Measurements from ENCODE around the gene GNPTG. TPM values are rescaled to one million over a fixed set of nuclear protein-coding genes. Genes with fewer than 3 reads are reported as not detected.

The GNPTG gene
- total and polyA plus RNA-seq, 2 of the 8 experiments (the other 6 are each of a cell fraction or from before 2014, with no cell fraction given): 26.2 to 51.2 TPM

GRCh38 chr16:1385232-1385631 is 33.5 kb downstream of the GNPTG start:
- 89% methylated on average over 4 of the region's 39 CpGs; no CpG with 5 or more reads in 1 of the 2 experiments for WGBS, 2 experiments (ENCODE audit: extremely low coverage in 1 of 2, insufficient coverage in 1 of 2, insufficient read length in 1 of 2, insufficient replicate concordance in 2 of 2, low coverage in 1 of 2, low lambda C conversion rate in 2 of 2, missing lambda C conversion rate in 1 of 2)
- H3K23ac ChIP-seq (ENCODE audit: insufficient read length): no peak overlapping the region
- DNase-seq (ENCODE audit: low read depth in 1 of 2, low spot score in 2 of 2) (no peak), FAIRE-seq (no peak)
- H3K27ac ChIP-seq (ENCODE audit: low read depth, low read length): no peak overlapping the region
- no peak overlapping the region for H2BK5ac ChIP-seq (ENCODE audit: low read depth, low read length)
- no peaks in the 10 kb centered on the region for H3K79me1 ChIP-seq (ENCODE audit: low read depth, low read length)
- no peak overlapping the region for H3K14ac ChIP-seq (ENCODE audit: insufficient read length)
- no peak overlapping the region for H4K8ac ChIP-seq (ENCODE audit: extremely low read depth, insufficient read depth, low read length)
- no peak overlapping the region for H2BK15ac ChIP-seq (ENCODE audit: low read length)
- no peak overlapping the region for H4K5ac ChIP-seq (ENCODE audit: insufficient read length, low read depth, low read length)
- no peak overlapping the region for H2BK20ac ChIP-seq (ENCODE audit: low read length)
- TF ChIP-seq RFX5 (IDR thresholded peaks at IDR 0.05; ENCODE audit: borderline replicate concordance, low read depth, low read length) (no peak), POU5F1 (IDR thresholded peaks at IDR 0.05; ENCODE audit: low read depth, low read length) (no peak), EP300 (IDR thresholded peaks at IDR 0.05; ENCODE audit: borderline replicate concordance in 1 of 2, low read depth in 2 of 2, low read length in 2 of 2) (no peak), BACH1 (IDR thresholded peaks at IDR 0.05; ENCODE audit: low read length) (no peak)
- H2AFZ ChIP-seq (ENCODE audit: low read length): no peak overlapping the region
- no peak overlapping the region for H2BK12ac ChIP-seq (ENCODE audit: low read depth, low read length)
- no peaks in the 10 kb centered on the region for H3K79me2 ChIP-seq (ENCODE audit: control insufficient read depth in 1 of 2, insufficient read depth in 2 of 2, low read length in 2 of 2)
- H3K23me2 ChIP-seq (ENCODE audit: low read depth, low read length): no peaks in the 10 kb centered on the region
- H3K27me3 ChIP-seq (replicated peaks in 1 of 4; ENCODE audit: control insufficient read depth in 3 of 4, extremely low read depth in 1 of 4, insufficient read depth in 3 of 4, low read length in 3 of 4): no peaks in the 10 kb centered on the region
- no peak overlapping the region for H3K4ac ChIP-seq (replicated peaks; ENCODE audit: insufficient read length, low read depth, low read length)
- POLR2A ChIA-PET (ENCODE audit: partially characterized antibody): interaction anchor here (1.0 to 1.6 kb wide), 2 partner anchors 13 to 17 kb away, joined by 3 to 6 read pairs; no protein-coding TSS in a partner anchor
- H3K9ac ChIP-seq (replicated peaks in 1 of 4; ENCODE audit: extremely low read depth in 1 of 4, low read depth in 3 of 4, low read length in 3 of 4): no peak overlapping the region
- peaks cover 0 to 2% of the 10 kb centered on the region in 2 experiments for H4K20me1 ChIP-seq (replicated peaks in 1 of 2; ENCODE audit: control insufficient read depth in 1 of 2, insufficient read depth in 2 of 2, low read length in 2 of 2)
- CTCF ChIA-PET (ENCODE audit: partially characterized antibody): interaction anchor here (4.0 kb wide), 1 partner anchor 21 kb away, joined by 18 read pairs; no protein-coding TSS in a partner anchor
- H4K91ac ChIP-seq (replicated peaks; ENCODE audit: insufficient read length, low read length): no peak overlapping the region
- no peak overlapping the region for H3K18ac ChIP-seq (ENCODE audit: extremely low read depth, low read length)
- no peak overlapping the region for H3K56ac ChIP-seq (replicated peaks; ENCODE audit: insufficient read length, low read depth, low read length)
- H3K9me3 ChIP-seq (ENCODE audit: insufficient read depth in 2 of 2, low read depth in 1 of 2, low read length in 1 of 2): no peaks in the 10 kb centered on the region
- no peak overlapping the region for H2BK120ac ChIP-seq (replicated peaks; ENCODE audit: low read depth, low read length)
- peaks cover 0 to 1% (median under 1%) of the 10 kb centered on the region in 4 experiments; a peak in 4 of 7 replicates for H3K4me1 ChIP-seq (replicated peaks in 1 of 4; ENCODE audit: control insufficient read depth in 3 of 4, insufficient read depth in 4 of 4, low read length in 3 of 4)
- no peak overlapping the region for H3K4me3 ChIP-seq (ENCODE audit: extremely low read depth in 1 of 4, insufficient read depth in 2 of 4, low read depth in 3 of 4, low read length in 4 of 4)
- H2AK5ac ChIP-seq (ENCODE audit: low read depth, low read length): no peak overlapping the region
- H3K4me2 ChIP-seq (ENCODE audit: insufficient read depth in 1 of 2, low read depth in 2 of 2, low read length in 2 of 2): no peak overlapping the region
- peaks cover 0 to under 1% (median 0%) of the 10 kb centered on the region in 4 experiments; a peak in 3 of 8 replicates for H3K36me3 ChIP-seq (ENCODE audit: control insufficient read depth in 2 of 4, insufficient read depth in 4 of 4, low read length in 3 of 4)
